KMS-11 (cell line): ENCODE measurements around the gene BCL2L12.

ENCODE experiments used
- H2AFZ ChIP-seq: fragments of 200-600 bp; sonication (generic); 2 replicates; pipeline ENCODE4 v1.6.1; 2016; ENCODE audit warnings: antibody characterized with exemption, mixed run types, low read depth
- H3K27ac ChIP-seq: fragments of 200-600 bp; sonication (generic); 2 replicates; pipeline ENCODE4 v1.6.1; 2016; ENCODE audit warnings: mild to moderate bottlenecking, mixed run types
- H3K27me3 ChIP-seq: fragments of 200-600 bp; sonication (generic); 2 replicates; pipeline ENCODE4 v1.6.1; 2017; ENCODE audit warnings: mild to moderate bottlenecking, low read depth, mixed run types, moderate library complexity; ENCODE audit not compliant: insufficient read depth
- H3K36me3 ChIP-seq: fragments of 200-600 bp; sonication (generic); 2 replicates; pipeline ENCODE4 v1.6.1; 2017; ENCODE audit warnings: mild to moderate bottlenecking, mixed run types; ENCODE audit not compliant: insufficient read depth
- H3K4me1 ChIP-seq: fragments of 200-600 bp; sonication (generic); 2 replicates; pipeline ENCODE4 v1.6.1; 2016; ENCODE audit warnings: mild to moderate bottlenecking, low read depth, mixed run types; ENCODE audit not compliant: poor library complexity, severe bottlenecking
- H3K4me2 ChIP-seq: fragments of 200-600 bp; sonication (generic); 2 replicates; pipeline ENCODE4 v1.7.0; 2016; ENCODE audit warnings: mild to moderate bottlenecking, mixed run types
- H3K4me3 ChIP-seq: fragments of 200-600 bp; sonication (generic); IDR thresholded peaks from 2 replicates; pipeline ENCODE4 v1.6.1; 2017; ENCODE audit warnings: low read depth, low read length, mixed read lengths; ENCODE audit not compliant: insufficient read depth
- H3K79me2 ChIP-seq: fragments of 200-600 bp; sonication (generic); 2 replicates; pipeline ENCODE4 v1.6.1; 2016; ENCODE audit warnings: low read depth, mixed run types; ENCODE audit not compliant: insufficient read depth
- H3K9ac ChIP-seq: fragments of 200-600 bp; sonication (generic); 2 replicates; pipeline ENCODE4 v1.6.1; 2016; ENCODE audit warnings: mild to moderate bottlenecking, mixed run types
- H4K20me1 ChIP-seq: fragments of 200-600 bp; sonication (generic); 2 replicates; pipeline ENCODE4 v1.6.1; 2016; ENCODE audit warnings: mild to moderate bottlenecking, mixed run types; ENCODE audit not compliant: insufficient read depth
- TF ChIP-seq, protein P1 (sequence below): fragments of 200-600 bp; sonication (generic); conservative IDR thresholded peaks from 2 replicates; pipeline ENCODE4 v1.6.1; 2017; ENCODE audit warnings: low read depth, mild to moderate bottlenecking, antibody characterized with exemption, low read length, moderate library complexity, mixed read lengths

Gene BCL2L12

DNA sequence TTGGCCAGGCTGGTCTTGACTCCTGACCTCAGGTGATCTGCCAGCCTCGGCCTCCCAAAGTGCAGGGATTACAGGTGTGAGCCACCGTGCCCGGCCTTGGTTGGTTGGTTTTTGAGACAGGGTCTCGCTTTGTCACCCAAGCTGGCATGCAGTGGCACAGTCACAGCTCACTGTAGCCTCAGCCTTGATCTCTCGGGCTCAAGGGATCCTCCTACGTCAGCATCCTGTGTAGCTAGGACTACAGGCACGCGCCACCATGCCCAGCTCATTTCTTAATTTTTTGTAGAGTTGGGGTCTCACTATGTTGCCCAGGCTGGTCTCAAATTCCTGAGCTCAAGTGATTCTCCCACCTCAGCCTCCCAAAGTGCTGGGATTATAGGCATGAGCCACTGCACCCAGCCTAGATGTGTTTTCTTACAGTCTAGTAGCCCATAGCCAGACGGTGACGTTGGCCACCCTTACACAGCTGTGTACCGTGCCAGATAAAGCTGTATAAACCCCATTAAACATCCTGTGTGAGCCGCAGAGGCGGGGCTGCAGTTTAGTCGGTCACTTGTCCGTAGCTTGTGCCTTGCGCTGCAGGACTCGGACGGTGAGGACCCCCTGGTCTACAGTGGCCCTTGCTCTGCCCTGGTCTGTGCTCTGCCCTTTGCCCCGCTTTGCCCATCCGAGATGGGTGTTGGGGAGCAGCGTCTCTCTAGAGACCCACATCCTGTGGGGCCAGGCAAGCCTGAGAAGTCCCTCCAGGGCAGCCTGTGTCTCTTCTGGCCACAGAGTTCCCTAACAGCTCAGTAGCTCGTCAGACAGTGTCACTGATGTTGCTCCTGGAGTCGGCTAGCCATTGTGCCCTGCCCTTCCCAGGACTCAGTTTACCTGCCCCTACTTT lies 9.9 kb upstream of the BCL2L12 start:
- no peak overlapping the region for H3K27ac ChIP-seq
- H3K4me3 ChIP-seq = no peak overlapping the region
- H3K9ac ChIP-seq = no peak overlapping the region
- no peaks in the 10 kb centered on the region; the same call in 1 of the 2 replicates for H3K79me2 ChIP-seq
- 0 out of 2 replicates have a peak, but pooled peaks cover 3% of the 10 kb centered on the region for H3K36me3 ChIP-seq
- H3K4me2 ChIP-seq = no peak overlapping the region
- no peaks in the 10 kb centered on the region for H3K4me1 ChIP-seq
- H4K20me1 ChIP-seq = no peaks in the 10 kb centered on the region
- no peak overlapping the region for H2AFZ ChIP-seq
- H3K27me3 ChIP-seq = no peaks in the 10 kb centered on the region
- TF ChIP-seq, protein P1, sequence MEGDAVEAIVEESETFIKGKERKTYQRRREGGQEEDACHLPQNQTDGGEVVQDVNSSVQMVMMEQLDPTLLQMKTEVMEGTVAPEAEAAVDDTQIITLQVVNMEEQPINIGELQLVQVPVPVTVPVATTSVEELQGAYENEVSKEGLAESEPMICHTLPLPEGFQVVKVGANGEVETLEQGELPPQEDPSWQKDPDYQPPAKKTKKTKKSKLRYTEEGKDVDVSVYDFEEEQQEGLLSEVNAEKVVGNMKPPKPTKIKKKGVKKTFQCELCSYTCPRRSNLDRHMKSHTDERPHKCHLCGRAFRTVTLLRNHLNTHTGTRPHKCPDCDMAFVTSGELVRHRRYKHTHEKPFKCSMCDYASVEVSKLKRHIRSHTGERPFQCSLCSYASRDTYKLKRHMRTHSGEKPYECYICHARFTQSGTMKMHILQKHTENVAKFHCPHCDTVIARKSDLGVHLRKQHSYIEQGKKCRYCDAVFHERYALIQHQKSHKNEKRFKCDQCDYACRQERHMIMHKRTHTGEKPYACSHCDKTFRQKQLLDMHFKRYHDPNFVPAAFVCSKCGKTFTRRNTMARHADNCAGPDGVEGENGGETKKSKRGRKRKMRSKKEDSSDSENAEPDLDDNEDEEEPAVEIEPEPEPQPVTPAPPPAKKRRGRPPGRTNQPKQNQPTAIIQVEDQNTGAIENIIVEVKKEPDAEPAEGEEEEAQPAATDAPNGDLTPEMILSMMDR = no peak

GRCh38 chr19:49656456-49657109 lies 9.2 kb upstream of the BCL2L12 start:
- TF ChIP-seq, protein P1 = no peak
- Histone ChIP-seq H3K27ac (no peak overlapping the region), H4K20me1 (no peaks in the 10 kb centered on the region), H3K79me2 (no peaks in the 10 kb centered on the region; the same call in 1 of the 2 replicates), H3K4me3 (no peak overlapping the region), H2AFZ (no peak overlapping the region), H3K36me3 (0 out of 2 replicates have a peak, but pooled peaks cover 3% of the 10 kb centered on the region), H3K4me1 (no peaks in the 10 kb centered on the region), H3K9ac (no peak overlapping the region), H3K4me2 (no peak overlapping the region), H3K27me3 (no peaks in the 10 kb centered on the region)

GRCh38 chr19:49657493-49658138 lies 8.1 kb upstream of the BCL2L12 start:
- Histone ChIP-seq H3K4me2 (no peak overlapping the region), H3K9ac (no peak overlapping the region), H3K27ac (no peak overlapping the region), H3K27me3 (no peaks in the 10 kb centered on the region), H4K20me1 (no peaks in the 10 kb centered on the region), H2AFZ (no peak overlapping the region), H3K79me2 (peaks cover 2% of the 10 kb centered on the region; the same call in 1 of the 2 replicates), H3K4me3 (no peak overlapping the region), H3K36me3 (0 out of 2 replicates have a peak, but pooled peaks cover 3% of the 10 kb centered on the region), H3K4me1 (peaks cover 8% of the 10 kb centered on the region)
- TF ChIP-seq, protein P1 = no peak

DNA sequence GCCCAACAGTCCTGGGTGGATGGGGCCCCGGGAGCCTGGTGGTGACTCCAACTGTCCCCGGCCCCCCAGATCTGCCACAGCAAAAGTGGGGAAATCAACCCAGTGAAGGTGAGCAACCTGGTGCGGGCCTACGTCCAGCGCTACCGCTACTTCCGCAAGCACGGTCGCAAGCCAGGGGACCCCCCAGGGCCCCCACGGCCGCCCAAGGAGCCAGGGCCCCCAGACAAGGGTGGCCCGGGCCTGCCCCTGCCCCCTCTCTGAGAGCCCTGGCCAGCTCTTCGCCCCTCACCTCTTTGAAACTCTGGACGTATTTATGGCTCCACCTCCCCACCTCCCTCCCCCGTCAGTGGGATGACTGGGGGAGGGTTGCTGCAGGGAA lies 7.6 kb upstream of the BCL2L12 start:
- peaks cover 4% of the 10 kb centered on the region; the same call in 1 of the 2 replicates for H3K79me2 ChIP-seq
- TF ChIP-seq, protein P1 = no peak
- no peaks in the 10 kb centered on the region for H4K20me1 ChIP-seq
- H3K4me1 ChIP-seq = peaks cover 13% of the 10 kb centered on the region
- no peak overlapping the region for H3K27ac ChIP-seq
- H2AFZ ChIP-seq = no peak overlapping the region
- no peak overlapping the region for H3K4me3 ChIP-seq
- 0 out of 2 replicates have a peak, but pooled peaks cover 3% of the 10 kb centered on the region for H3K36me3 ChIP-seq
- no peak overlapping the region for H3K4me2 ChIP-seq
- H3K9ac ChIP-seq = no peak overlapping the region
- H3K27me3 ChIP-seq = no peaks in the 10 kb centered on the region
